GM23248 (cell line): ENCODE data around the gene NTN3. TPM values are rescaled to one million over a fixed set of nuclear protein-coding genes. Genes with fewer than 3 reads are reported as not detected.

Experiments used
- DNase-seq: peaks from one replicate; pipeline ENCODE4 v3.0.0-alpha.2; 2015
- H2AFZ ChIP-seq: fragments of 200-600 bp; sonication (generic); 2 replicates; pipeline ENCODE4 v1.6.1; 2016; ENCODE audit warnings: antibody characterized with exemption
- H3F3A ChIP-seq: fragments of 200-600 bp; sonication (generic); 2 replicates; pipeline ENCODE4 v1.6.1; 2016; ENCODE audit warnings: mild to moderate bottlenecking, antibody characterized with exemption, mixed run types; ENCODE audit not compliant: insufficient read depth
- H3K27ac ChIP-seq: fragments of 200-600 bp; sonication (generic); 2 replicates; pipeline ENCODE4 v1.5.1; 2016; ENCODE audit warnings: mild to moderate bottlenecking
- H3K27me3 ChIP-seq: fragments of 200-600 bp; sonication (generic); replicated peaks from 2 replicates; pipeline ENCODE4 v1.6.1; 2016; ENCODE audit warnings: mild to moderate bottlenecking; ENCODE audit not compliant: insufficient read depth
- H3K36me3 ChIP-seq: fragments of 200-600 bp; sonication (generic); 2 replicates; pipeline ENCODE4 v1.6.1; 2016; ENCODE audit warnings: low read depth, mild to moderate bottlenecking
- H3K4me1 ChIP-seq: fragments of 200-600 bp; sonication (generic); 2 replicates; pipeline ENCODE4 v1.6.1; 2016; ENCODE audit warnings: mild to moderate bottlenecking; ENCODE audit not compliant: insufficient read depth
- H3K4me2 ChIP-seq: fragments of 200-600 bp; sonication (generic); one replicate; pipeline ENCODE4 v1.6.1; 2016; ENCODE audit warnings: mild to moderate bottlenecking; ENCODE audit not compliant: unreplicated experiment
- H3K4me3 ChIP-seq: fragments of 200-600 bp; sonication (generic); 2 replicates; pipeline ENCODE4 v1.5.1; 2016; ENCODE audit warnings: mild to moderate bottlenecking
- H3K79me2 ChIP-seq: fragments of 200-600 bp; sonication (generic); 2 replicates; pipeline ENCODE4 v1.6.1; 2016; ENCODE audit warnings: mild to moderate bottlenecking; ENCODE audit not compliant: insufficient read depth
- H3K9ac ChIP-seq: fragments of 200-600 bp; sonication (generic); 2 replicates; pipeline ENCODE4 v1.6.1; 2016; ENCODE audit warnings: mild to moderate bottlenecking
- H3K9me2 ChIP-seq: fragments of 200-600 bp; sonication (generic); 2 replicates; pipeline ENCODE4 v1.6.1; 2016; ENCODE audit warnings: mixed run types, mild to moderate bottlenecking, moderate library complexity; ENCODE audit not compliant: insufficient read depth
- H3K9me3 ChIP-seq: fragments of 200-600 bp; sonication (generic); one replicate; pipeline ENCODE4 v1.6.1; 2017; ENCODE audit warnings: low read depth
- H4K20me1 ChIP-seq: fragments of 200-600 bp; sonication (generic); 2 replicates; pipeline ENCODE4 v1.6.0; 2016; ENCODE audit not compliant: insufficient read depth
- EZH2 ChIP-seq: fragments of 200-600 bp; sonication (generic); IDR thresholded peaks from 2 replicates; pipeline ENCODE4 v1.6.1; 2018; ENCODE audit warnings: antibody characterized with exemption, mild to moderate bottlenecking; ENCODE audit not compliant: insufficient read depth, poor library complexity, severe bottlenecking
- EZH2phosphoT487 ChIP-seq: fragments of 200-600 bp; sonication (generic); IDR thresholded peaks from 2 replicates; pipeline ENCODE4 v1.6.1; 2018; ENCODE audit warnings: antibody characterized with exemption, moderate library complexity, mild to moderate bottlenecking, low read depth; ENCODE audit not compliant: insufficient read depth
- WGBS, 2 experiments: methylation state at CpG; one replicate each; pipeline ENCODE4 v1.1.6; 2015 to 2017; ENCODE audit warnings: low lambda C conversion rate in 2 of 2, low coverage in 1 of 2; ENCODE audit errors: missing lambda C conversion rate in 2 of 2; 5-methylcytosine and 5-hydroxymethylcytosine counted together
- in situ Hi-C: fragments of 300-500 bp; cut with MboI; formaldehyde crosslinking; loops from 2 replicates; pipeline ENCODE4 v1.15.0; 2020
- polyA plus RNA-seq: library from polyadenylated mRNA; unstranded; fragments of >200 nt; fragmentation: Nextera tagmentation; extraction: Ambion mirVana; gene quantifications from 2 replicates; pipeline ENCODE4 v1.2.1, GENCODE V29; 2016
- total RNA-seq: library from RNA; depleted of rRNA; stranded (reverse); fragments of >200 nt; shearing (Covaris generic); gene quantifications from 2 replicates; pipeline ENCODE4 v1.2.3, GENCODE V29; 2014

NTN3 gene
- total and polyA plus RNA-seq, 2 experiments from 2014 or later = not detected

GRCh38 chr16:2460391-2460713 lies 10.7 kb upstream of the NTN3 start:
- in situ Hi-C loops = no loop called here
- Histone ChIP-seq H3K27me3 (no peaks in the 10 kb centered on the region), H3K9me3 (no peaks in the 10 kb centered on the region), H2AFZ (peak overlapping the region; percentile 94), H3K27ac (no peak overlapping the region), H3K79me2 (no peaks in the 10 kb centered on the region), H3K4me1 (no peaks in the 10 kb centered on the region), H3K4me3 (peak overlapping the region; percentile 78), H3K36me3 (no peaks in the 10 kb centered on the region), H4K20me1 (no peaks in the 10 kb centered on the region), H3K9me2 (no peaks in the 10 kb centered on the region), H3K4me2 (peak overlapping the region; percentile 83), H3F3A (no peaks in the 10 kb centered on the region), H3K9ac (peak overlapping the region; percentile 76)
- DNase-seq = no peak
- TF ChIP-seq EZH2 (no peak), EZH2phosphoT487 (no peak)
- 2 to 3% methylated on average over 19 to 20 of the region's 20 CpGs for WGBS, 2 experiments

GRCh38 chr16:2460916-2461315 lies 10.2 kb upstream of the NTN3 start:
- Histone ChIP-seq H4K20me1 (no peaks in the 10 kb centered on the region), H3K36me3 (no peaks in the 10 kb centered on the region), H3K4me3 (peak overlapping the region; percentile 78; the same call in 1 of the 2 replicates), H3K9me3 (no peaks in the 10 kb centered on the region), H3K27me3 (no peaks in the 10 kb centered on the region), H3K9me2 (no peaks in the 10 kb centered on the region), H3K4me2 (peak overlapping the region; percentile 83), H3K4me1 (no peaks in the 10 kb centered on the region), H3K27ac (no peak overlapping the region), H3K9ac (peak overlapping the region; percentile 76; the same call in 1 of the 2 replicates), H3F3A (no peaks in the 10 kb centered on the region), H3K79me2 (no peaks in the 10 kb centered on the region), H2AFZ (no peak overlapping the region)
- no peak for DNase-seq
- WGBS, 2 experiments = 77 to 96% methylated on average over 9 to 13 of the region's 13 CpGs
- TF ChIP-seq EZH2phosphoT487 (no peak), EZH2 (no peak)
- in situ Hi-C loops = no loop called here

- Histone ChIP-seq H3K9ac (no peak overlapping the region), H3K79me2 (no peaks in the 10 kb centered on the region), H3K4me2 (no peak overlapping the region), H3F3A (no peaks in the 10 kb centered on the region), H3K9me3 (no peaks in the 10 kb centered on the region), H3K9me2 (no peaks in the 10 kb centered on the region), H3K27ac (no peak overlapping the region), H3K4me1 (no peaks in the 10 kb centered on the region), H3K36me3 (no peaks in the 10 kb centered on the region), H3K4me3 (no peak overlapping the region), H2AFZ (no peak overlapping the region), H3K27me3 (no peaks in the 10 kb centered on the region), H4K20me1 (no peaks in the 10 kb centered on the region)
- TF ChIP-seq EZH2phosphoT487 (no peak), EZH2 (no peak)
- 96 to 97% methylated on average over 21 to 23 of the region's 23 CpGs for WGBS, 2 experiments
- no peak for DNase-seq
- in situ Hi-C loops = no loop called here
These were observed 8.8 kb upstream of the NTN3 start for GRCh38 chr16:2462031-2462866.

- DNase-seq = no peak
- H3K4me1 ChIP-seq = no peaks in the 10 kb centered on the region
These were observed 6.8 kb upstream of the NTN3 start for GRCh38 chr16:2464333-2464732.

More at GRCh38 chr16:2464333-2464732, 6.8 kb upstream of the NTN3 start:
- H3F3A ChIP-seq = no peaks in the 10 kb centered on the region
- no peaks in the 10 kb centered on the region for H4K20me1 ChIP-seq
- no peak overlapping the region for H3K4me3 ChIP-seq
- TF ChIP-seq EZH2phosphoT487 = no peak
- TF ChIP-seq EZH2 = no peak
- H3K9ac ChIP-seq = no peak overlapping the region
- WGBS, 2 experiments = 86 to 90% methylated on average over 12 of the region's 12 CpGs
- no peaks in the 10 kb centered on the region for H3K9me3 ChIP-seq
- no peak overlapping the region for H3K4me2 ChIP-seq
- no peaks in the 10 kb centered on the region for H3K27me3 ChIP-seq
- H3K36me3 ChIP-seq = no peaks in the 10 kb centered on the region
- no peaks in the 10 kb centered on the region for H3K79me2 ChIP-seq
- in situ Hi-C loops = no loop called here
- no peak overlapping the region for H2AFZ ChIP-seq
- H3K27ac ChIP-seq = no peak overlapping the region
- no peaks in the 10 kb centered on the region for H3K9me2 ChIP-seq
